BLaER1 treated with 17β-estradiol and CSF1 and Interleukin-3, amounts not matched to agents 10 nM and 100 nM (cell line): Measurements from ENCODE around the gene CYP2D6.
A peak's percentile ranks its signal among the peaks of the same experiment; 100 is the strongest.

Source experiments
- H3K27ac ChIP-seq, 11 experiments: shearing (Covaris generic); formaldehyde crosslinking; 2 replicates each; pipeline ENCODE4 v1.8.1; 2022
- H3K27me3 ChIP-seq, 11 experiments: shearing (Covaris generic); formaldehyde crosslinking; 2 replicates each; pipeline ENCODE4 v1.8.1; 2022
- H3K36me3 ChIP-seq, 11 experiments: shearing (Covaris generic); formaldehyde crosslinking; 2 replicates each; pipeline ENCODE4 v1.8.1; 2022
- H3K4me1 ChIP-seq, 10 experiments: shearing (Covaris generic); formaldehyde crosslinking; 2 replicates each; pipeline ENCODE4 v1.8.1; 2022
- H3K4me2 ChIP-seq, 11 experiments: shearing (Covaris generic); formaldehyde crosslinking; 2 replicates each; pipeline ENCODE4 v1.8.1; 2022
- H3K4me3 ChIP-seq, 10 experiments: shearing (Covaris generic); formaldehyde crosslinking; 2 replicates each; pipeline ENCODE4 v1.8.1; 2022
- H3K9ac ChIP-seq, 11 experiments: shearing (Covaris generic); formaldehyde crosslinking; 2 replicates each; pipeline ENCODE4 v1.8.1; 2022
- H3K9me3 ChIP-seq, 11 experiments: shearing (Covaris generic); formaldehyde crosslinking; replicated peaks in 1 of 11; 2 replicates each; pipeline ENCODE4 v1.8.1; 2022
- H4K20me1 ChIP-seq, 11 experiments: shearing (Covaris generic); formaldehyde crosslinking; 2 replicates each; pipeline ENCODE4 v1.8.1; 2022
- Cebpa-rat ChIP-seq, 11 experiments: shearing (Covaris generic); IDR thresholded peaks; 2 replicates each; pipeline ENCODE4 v1.8.1; 2022

Gene CYP2D6

DNA sequence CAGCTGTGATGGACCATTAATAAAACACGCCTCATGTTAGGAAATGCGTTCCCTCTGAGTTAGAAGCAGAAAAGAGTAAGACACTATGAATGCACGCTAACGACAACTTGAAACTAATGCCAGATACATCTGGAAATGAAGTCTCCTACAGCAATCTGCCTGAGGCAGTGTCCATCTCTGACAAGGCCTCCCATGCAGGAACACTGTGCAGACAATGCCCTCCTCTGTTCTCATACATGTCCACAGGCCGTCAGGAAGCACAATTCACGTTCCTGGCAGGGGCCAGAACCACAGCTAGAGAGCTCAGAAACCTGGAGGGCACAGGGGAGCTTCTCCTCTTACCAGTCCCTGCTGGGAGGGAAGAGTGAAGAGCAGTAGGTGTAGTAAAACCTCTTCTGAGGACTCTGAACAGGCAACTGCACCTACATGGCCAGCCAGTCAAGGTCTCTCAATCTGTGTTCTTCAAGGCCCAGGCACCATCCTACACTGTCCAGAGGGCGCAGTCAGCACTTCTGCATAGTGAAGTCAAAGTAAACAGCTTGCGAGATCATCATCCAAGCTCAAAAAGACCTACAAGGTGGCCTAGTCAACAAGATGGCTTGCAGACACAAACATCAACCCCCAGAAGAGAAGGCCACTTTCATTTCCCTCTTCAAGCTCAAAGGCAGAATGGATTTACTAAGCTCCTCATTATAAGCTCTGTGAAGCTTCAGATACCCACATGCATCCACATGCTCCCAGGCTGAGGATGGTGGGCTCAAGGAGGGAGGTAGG, 41.5 kb upstream of the CYP2D6 start:
- H3K27ac ChIP-seq, result peak overlapping the region in 6 of 11 experiments; percentile 16 to 38 (median 22); a peak in 6 of 22 replicates
- H3K27me3 ChIP-seq, result no peaks in the 10 kb centered on the region
- no peak overlapping the region for H3K4me3 ChIP-seq
- TF ChIP-seq Cebpa-rat (IDR thresholded peaks at IDR 0.05), result no peak
- H3K9me3 ChIP-seq, result no peaks in the 10 kb centered on the region
- 0 out of 22 replicates have a peak overlapping the region, but pooled peaks of 1 of the 11 experiments have one; percentile 18 for H3K9ac ChIP-seq
- H3K4me2 ChIP-seq, result peak overlapping the region; percentile 19 to 67 (median 56)
- H4K20me1 ChIP-seq, result peaks cover 33 to 79% (median 68%) of the 10 kb centered on the region in 11 experiments
- H3K36me3 ChIP-seq, result peaks cover 41 to 60% (median 54%) of the 10 kb centered on the region in 11 experiments
- H3K4me1 ChIP-seq, result peaks cover 35 to 58% (median 51%) of the 10 kb centered on the region in 10 experiments

DNA sequence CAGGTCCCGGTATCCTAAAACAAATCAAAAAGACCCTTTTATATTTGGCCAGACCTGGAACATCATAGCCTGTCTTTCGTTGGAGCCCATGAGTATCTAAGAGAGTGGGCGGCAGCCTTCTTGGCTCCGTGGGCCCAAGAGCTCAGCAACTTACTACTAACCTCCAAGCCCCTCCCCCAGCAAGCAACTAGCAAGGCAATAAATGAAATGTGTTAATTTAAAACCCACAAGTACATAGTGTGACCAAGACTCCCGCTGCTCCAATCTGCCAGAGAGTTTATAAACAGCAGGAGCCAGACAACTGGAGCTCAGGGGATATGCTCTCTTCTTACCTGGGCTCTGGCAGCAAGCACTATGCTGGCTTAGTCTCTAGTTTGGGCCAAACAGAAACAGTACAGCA, 40.8 kb upstream of the CYP2D6 start:
- Histone ChIP-seq H3K9ac (no peak overlapping the region), H3K36me3 (peaks cover 38 to 62% (median 54%) of the 10 kb centered on the region in 11 experiments), H3K27ac (peak overlapping the region in 2 of 11 experiments; percentile 5 to 18; a peak in 1 of 22 replicates), H3K4me2 (no peak overlapping the region; a peak in 1 of 22 replicates), H3K9me3 (no peaks in the 10 kb centered on the region), H3K4me1 (peaks cover 35 to 63% (median 51%) of the 10 kb centered on the region in 10 experiments), H4K20me1 (peaks cover 32 to 80% (median 66%) of the 10 kb centered on the region in 11 experiments), H3K27me3 (no peaks in the 10 kb centered on the region), H3K4me3 (no peak overlapping the region)
- no peak for TF ChIP-seq Cebpa-rat (IDR thresholded peaks at IDR 0.05)

GRCh38 chr22:42170946-42171345, 40.3 kb upstream of the CYP2D6 start:
- Histone ChIP-seq H4K20me1 (peaks cover 29 to 75% (median 63%) of the 10 kb centered on the region in 11 experiments), H3K36me3 (peaks cover 34 to 62% (median 54%) of the 10 kb centered on the region in 11 experiments)

GRCh38 chr22:42169055-42169469, 38.5 kb upstream of the CYP2D6 start:
- Histone ChIP-seq H3K4me3 (no peak overlapping the region), H3K9ac (peak overlapping the region in 2 of 11 experiments; percentile 6 to 34; a peak in 1 of 22 replicates), H3K4me2 (peak overlapping the region in 5 of 11 experiments; percentile 1 to 41 (median 28); a peak in 7 of 22 replicates), H3K27me3 (no peaks in the 10 kb centered on the region), H4K20me1 (peaks cover 24 to 70% (median 56%) of the 10 kb centered on the region in 11 experiments), H3K9me3 (no peaks in the 10 kb centered on the region), H3K27ac (no peak overlapping the region), H3K36me3 (peaks cover 45 to 70% (median 62%) of the 10 kb centered on the region in 11 experiments), H3K4me1 (peaks cover 26 to 54% (median 43%) of the 10 kb centered on the region in 10 experiments)
- TF ChIP-seq Cebpa-rat (IDR thresholded peaks at IDR 0.05), result no peak

More at GRCh38 chr22:42170946-42171345, 40.3 kb upstream of the CYP2D6 start:
- no peak for TF ChIP-seq Cebpa-rat (IDR thresholded peaks at IDR 0.05)
- Histone ChIP-seq H3K9me3 (no peaks in the 10 kb centered on the region), H3K27me3 (no peaks in the 10 kb centered on the region), H3K9ac (no peak overlapping the region), H3K27ac (no peak overlapping the region), H3K4me3 (no peak overlapping the region), H3K4me1 (peaks cover 35 to 65% (median 52%) of the 10 kb centered on the region in 10 experiments), H3K4me2 (no peak overlapping the region)

GRCh38 chr22:42168476-42168875, 37.9 kb upstream of the CYP2D6 start:
- Histone ChIP-seq H3K4me3 (no peak overlapping the region), H3K4me1 (peaks cover 21 to 51% (median 37%) of the 10 kb centered on the region in 10 experiments), H4K20me1 (peaks cover 21 to 67% (median 50%) of the 10 kb centered on the region in 11 experiments), H3K4me2 (no peak overlapping the region), H3K36me3 (peaks cover 45 to 75% (median 67%) of the 10 kb centered on the region in 11 experiments), H3K9ac (no peak overlapping the region), H3K9me3 (no peaks in the 10 kb centered on the region), H3K27ac (no peak overlapping the region), H3K27me3 (no peaks in the 10 kb centered on the region)
- no peak for TF ChIP-seq Cebpa-rat (IDR thresholded peaks at IDR 0.05)

DNA sequence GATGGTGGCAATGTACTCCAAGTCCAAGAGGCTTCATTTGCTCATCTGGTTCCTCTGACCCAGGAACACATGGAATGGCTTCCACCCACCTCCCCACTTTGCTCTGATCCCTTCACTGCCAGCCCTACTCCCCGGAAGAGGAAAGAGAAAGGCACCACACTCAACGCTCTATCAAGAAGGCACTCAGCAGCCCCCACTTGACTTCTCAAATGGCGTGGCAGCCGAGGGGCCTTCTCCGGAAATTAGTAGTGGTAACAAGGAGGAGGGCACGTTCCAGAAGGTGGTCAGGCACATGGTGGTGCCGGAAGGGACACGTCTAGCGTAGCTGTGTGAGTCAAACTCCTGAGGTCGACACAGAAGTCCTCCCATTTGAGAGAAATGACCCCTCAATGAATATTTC, 36.5 kb upstream of the CYP2D6 start:
- no peak overlapping the region for H3K4me2 ChIP-seq
- peaks cover 8 to 45% (median 24%) of the 10 kb centered on the region in 10 experiments for H3K4me1 ChIP-seq
- TF ChIP-seq Cebpa-rat (IDR thresholded peaks at IDR 0.05), result no peak
- no peak overlapping the region for H3K27ac ChIP-seq
- H4K20me1 ChIP-seq, result peaks cover 25 to 67% (median 39%) of the 10 kb centered on the region in 11 experiments; a peak in 21 of 22 replicates
- no peaks in the 10 kb centered on the region for H3K27me3 ChIP-seq
- no peaks in the 10 kb centered on the region for H3K9me3 ChIP-seq
- H3K36me3 ChIP-seq, result peaks cover 56 to 88% (median 79%) of the 10 kb centered on the region in 11 experiments
- 0 out of 22 replicates have a peak overlapping the region, but pooled peaks of 1 of the 11 experiments have one; percentile 1 for H3K9ac ChIP-seq
- H3K4me3 ChIP-seq, result no peak overlapping the region

DNA sequence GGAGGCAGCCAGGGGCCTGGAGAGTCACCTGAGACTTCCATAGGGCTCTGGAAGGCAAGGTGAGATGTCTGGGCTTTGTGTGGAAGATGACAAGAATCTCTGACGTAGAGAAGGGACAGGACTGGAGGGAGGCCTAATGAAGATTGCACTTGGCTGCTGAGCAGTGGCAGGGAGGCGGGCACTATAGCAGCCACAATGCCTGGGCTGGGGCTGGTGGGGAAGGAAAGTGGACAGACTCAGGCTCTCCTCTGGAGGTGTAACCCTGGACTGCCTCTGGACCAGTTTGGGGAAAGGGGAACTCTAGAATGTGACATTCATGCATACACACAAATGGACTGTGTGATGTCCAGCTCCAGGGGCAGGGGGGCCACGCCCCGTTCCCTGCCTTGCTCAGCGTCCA, 34.3 kb upstream of the CYP2D6 start:
- Histone ChIP-seq H3K4me1 (peaks cover 5 to 37% (median 22%) of the 10 kb centered on the region in 10 experiments; a peak in 19 of 20 replicates), H4K20me1 (peaks cover 8 to 47% (median 18%) of the 10 kb centered on the region in 11 experiments; a peak in 17 of 22 replicates), H3K9ac (no peak overlapping the region), H3K27ac (no peak overlapping the region), H3K9me3 (no peaks in the 10 kb centered on the region), H3K4me3 (no peak overlapping the region), H3K27me3 (no peaks in the 10 kb centered on the region), H3K36me3 (peaks cover 60 to 92% (median 85%) of the 10 kb centered on the region in 11 experiments), H3K4me2 (no peak overlapping the region)
- TF ChIP-seq Cebpa-rat (IDR thresholded peaks at IDR 0.05), result no peak

DNA sequence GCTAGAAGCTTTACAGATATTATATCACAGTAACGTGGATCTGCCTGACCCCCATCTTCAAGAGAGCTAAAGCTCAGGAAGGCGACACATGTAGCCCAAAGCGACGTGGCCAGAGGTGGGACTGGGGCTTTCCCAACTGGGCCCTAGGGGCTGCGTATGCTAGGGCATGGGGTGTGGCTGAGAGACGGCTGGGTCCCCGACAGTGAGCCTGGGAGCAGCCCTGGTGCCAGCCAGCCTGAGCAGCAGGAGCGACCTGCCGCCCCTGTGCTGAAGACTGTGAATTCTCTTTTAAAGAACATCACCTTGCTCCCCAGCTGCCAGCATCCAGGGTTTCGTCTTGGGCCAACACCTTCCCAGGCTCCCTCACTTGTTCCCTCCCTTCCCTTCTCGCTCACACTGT, 32.9 kb upstream of the CYP2D6 start:
- Histone ChIP-seq H3K27me3 (no peaks in the 10 kb centered on the region), H3K9ac (peak overlapping the region in 2 of 11 experiments; percentile 9 to 25; a peak in 2 of 22 replicates), H3K9me3 (no peaks in the 10 kb centered on the region), H3K4me2 (no peak overlapping the region), H3K27ac (no peak overlapping the region), H4K20me1 (peaks cover 0 to 38% (median 8%) of the 10 kb centered on the region in 11 experiments; a peak in 14 of 22 replicates), H3K36me3 (peaks cover 65 to 95% (median 84%) of the 10 kb centered on the region in 11 experiments), H3K4me1 (peaks cover 5 to 27% (median 14%) of the 10 kb centered on the region in 10 experiments; a peak in 17 of 20 replicates), H3K4me3 (no peak overlapping the region)
- no peak for TF ChIP-seq Cebpa-rat (IDR thresholded peaks at IDR 0.05)
